C4-2B (cell line): ENCODE results near the gene TFDP2.

Experiments
- ZFX ChIP-seq: fragments of 450-650 bp; IDR thresholded peaks from 2 replicates; pipeline ENCODE4 v1.6.1; 2017
- TF ChIP-seq, protein P1 (sequence below): fragments of 450-650 bp; conservative IDR thresholded peaks from 2 replicates; pipeline ENCODE4 v1.5.1; 2017; ENCODE audit warnings: mild to moderate bottlenecking

- TF ChIP-seq, protein P1, sequence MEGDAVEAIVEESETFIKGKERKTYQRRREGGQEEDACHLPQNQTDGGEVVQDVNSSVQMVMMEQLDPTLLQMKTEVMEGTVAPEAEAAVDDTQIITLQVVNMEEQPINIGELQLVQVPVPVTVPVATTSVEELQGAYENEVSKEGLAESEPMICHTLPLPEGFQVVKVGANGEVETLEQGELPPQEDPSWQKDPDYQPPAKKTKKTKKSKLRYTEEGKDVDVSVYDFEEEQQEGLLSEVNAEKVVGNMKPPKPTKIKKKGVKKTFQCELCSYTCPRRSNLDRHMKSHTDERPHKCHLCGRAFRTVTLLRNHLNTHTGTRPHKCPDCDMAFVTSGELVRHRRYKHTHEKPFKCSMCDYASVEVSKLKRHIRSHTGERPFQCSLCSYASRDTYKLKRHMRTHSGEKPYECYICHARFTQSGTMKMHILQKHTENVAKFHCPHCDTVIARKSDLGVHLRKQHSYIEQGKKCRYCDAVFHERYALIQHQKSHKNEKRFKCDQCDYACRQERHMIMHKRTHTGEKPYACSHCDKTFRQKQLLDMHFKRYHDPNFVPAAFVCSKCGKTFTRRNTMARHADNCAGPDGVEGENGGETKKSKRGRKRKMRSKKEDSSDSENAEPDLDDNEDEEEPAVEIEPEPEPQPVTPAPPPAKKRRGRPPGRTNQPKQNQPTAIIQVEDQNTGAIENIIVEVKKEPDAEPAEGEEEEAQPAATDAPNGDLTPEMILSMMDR = no peak
- TF ChIP-seq ZFX = no peak
Observed at GRCh38 chr3:141930801-141931200, 218.5 kb downstream of the TFDP2 start.
